H1 (cell line): Measurements from ENCODE around the gene ITIH4. TPM values are rescaled to one million over a fixed set of nuclear protein-coding genes. Genes with fewer than 3 reads are reported as not detected.

ENCODE experiments used
- CHD7 ChIP-seq: fragments of 300-600 bp; sonication (generic); IDR thresholded peaks from 2 replicates; pipeline ENCODE4 v1.7.1; 2012; ENCODE audit warnings: low read length, moderate library complexity, mild to moderate bottlenecking, inconsistent platforms; ENCODE audit not compliant: insufficient replicate concordance
- CREB1 ChIP-seq: IDR thresholded peaks from 2 replicates; pipeline ENCODE4 v1.6.1; 2012; ENCODE audit warnings: inconsistent platforms
- CTCF ChIP-seq, 3 experiments: IDR thresholded peaks; 1 replicate in 2 of 3; 2 replicates in 1 of 3; pipeline versions ENCODE4 v1.5.1 to v1.6.1; 2011; ENCODE audit warnings: low read length in 3 of 3, mild to moderate bottlenecking in 3 of 3, inconsistent platforms in 2 of 3, low read depth in 1 of 3, moderate library complexity in 1 of 3; ENCODE audit not compliant: insufficient read depth in 1 of 3; ENCODE audit errors: control extremely low read depth in 1 of 3
- EGR1 ChIP-seq: IDR thresholded peaks from 2 replicates; pipeline ENCODE4 v1.6.1; 2011; ENCODE audit warnings: low read depth, low read length, borderline replicate concordance
- JUN ChIP-seq: IDR thresholded peaks from 2 replicates; pipeline ENCODE4 v1.6.1; 2011; ENCODE audit warnings: low read depth, mild to moderate bottlenecking, improper control_type of control experiment, low read length
- RXRA ChIP-seq: IDR thresholded peaks from 2 replicates; pipeline ENCODE4 v1.6.1; 2011; ENCODE audit warnings: low read depth, mild to moderate bottlenecking, low read length, moderate library complexity; ENCODE audit not compliant: insufficient read depth
- SIN3A ChIP-seq, 2 experiments: IDR thresholded peaks in 1 of 2; conservative IDR thresholded peaks in 1 of 2; 2 replicates each; pipeline ENCODE4 v1.6.1; 2011 to 2012; ENCODE audit warnings: low read length in 2 of 2, improper control_type of control experiment in 1 of 2, low read depth in 1 of 2, mild to moderate bottlenecking in 1 of 2
- SRF ChIP-seq: IDR thresholded peaks from 2 replicates; pipeline ENCODE4 v1.6.1; 2011; ENCODE audit warnings: mild to moderate bottlenecking, low read depth, low read length, moderate library complexity
- SUZ12 ChIP-seq: fragments of 200-600 bp; sonication (generic); IDR thresholded peaks from 2 replicates; pipeline ENCODE4 v1.6.1; 2012; ENCODE audit warnings: mild to moderate bottlenecking, inconsistent platforms, low read length, moderate library complexity, mixed read lengths
- TEAD4 ChIP-seq: IDR thresholded peaks from 2 replicates; pipeline ENCODE4 v1.6.1; 2012; ENCODE audit warnings: low read depth, low read length, inconsistent platforms, mixed read lengths
- polyA plus RNA-seq, 7 experiments: library from polyadenylated mRNA; depleted of rRNA in 3 of 7; stranded (reverse) in 5 of 7; unstranded in 2 of 7; fragments of >200 nt in 5 of 7; fragments of 200-250 nt in 2 of 7; gene quantifications; 1 replicate in 5 of 7; 2 replicates in 1 of 7; 4 replicates in 1 of 7; pipeline versions ENCODE4 v1.2.1 to v1.2.3, GENCODE V29; 2011 to 2013; ENCODE audit warnings: missing spikeins in 2 of 7, mixed read lengths in 2 of 7
- total RNA-seq: library from RNA; stranded (reverse); fragmentation: NEBNext Ultra II Directional; extraction: Animal tissue kit (Norgen Biotek cat#: 25700); gene quantifications from 2 replicates; pipeline ENCODE4 v1.2.1, GENCODE V29; 2021

ITIH4 gene
- total and polyA plus RNA-seq, 2 of the 8 experiments (the other 6 are each of a cell fraction or from before 2014, with no cell fraction given), result 3.4 to 3.7 TPM

DNA sequence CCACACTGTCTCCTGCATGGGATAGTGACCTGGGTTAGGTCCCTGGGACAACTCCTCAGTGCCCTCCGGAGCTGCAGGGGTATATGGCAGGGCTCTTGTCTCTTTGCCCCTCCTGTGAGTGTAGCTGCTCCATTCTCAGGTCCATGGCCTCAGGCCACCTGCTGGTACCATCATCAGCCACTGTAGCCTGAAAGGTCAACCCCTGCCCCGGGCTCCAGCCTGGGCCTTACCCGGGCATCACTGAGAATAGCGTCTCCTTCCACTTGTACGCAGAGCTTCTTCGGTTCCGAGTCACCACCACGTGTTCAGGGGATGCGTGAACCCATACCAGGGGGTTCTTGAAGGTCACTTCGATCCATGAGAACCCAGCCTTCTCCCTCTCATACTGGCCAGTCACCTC lies 13.8 kb downstream of the ITIH4 start (continued):
- TF ChIP-seq CHD7, result no peak
- TF ChIP-seq SUZ12, result no peak
- no peak for TF ChIP-seq SIN3A (conservative IDR thresholded peaks at IDR 0.05 in 1 of 2, IDR thresholded peaks at IDR 0.05 in 1 of 2; ENCODE audit: low read depth in 1 of 2, low read length in 2 of 2)
- TF ChIP-seq SRF, result no peak
- TF ChIP-seq CTCF (IDR thresholded peaks at IDR 0.05; ENCODE audit: control extremely low read depth in 1 of 3, insufficient read depth in 1 of 3, low read depth in 1 of 3, low read length in 3 of 3), result no peak
- no peak for TF ChIP-seq RXRA
- no peak for TF ChIP-seq JUN
- TF ChIP-seq TEAD4, result no peak
- TF ChIP-seq CREB1, result no peak
- no peak for TF ChIP-seq EGR1
